ENCODE results near the gene LIMS4.
"Not testable (repeated sequence)": the region's sequence is repeated elsewhere in the genome, so short reads cannot be mapped to it uniquely, and the experiment has no call there.

The LIMS4 gene

DNA sequence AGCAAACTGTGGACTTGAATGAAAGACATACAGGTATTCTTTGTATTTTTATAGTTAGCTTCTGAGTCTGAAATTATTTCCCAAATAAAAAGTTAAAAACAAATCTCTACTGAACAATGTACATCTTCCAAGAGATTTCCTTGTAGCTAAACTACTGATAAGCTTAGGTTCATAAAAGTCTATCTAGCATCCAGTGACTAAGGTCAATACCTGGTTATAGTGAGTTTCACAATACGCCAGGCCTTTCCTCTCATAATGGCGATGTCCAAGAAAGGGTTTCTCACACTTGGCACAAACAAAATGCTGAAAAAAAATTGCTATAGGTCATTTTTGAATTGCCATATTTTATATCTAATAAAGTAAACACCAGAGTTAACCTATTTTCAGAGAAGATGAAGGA, 21.7 kb downstream of the LIMS4 start:
- not testable (repeated sequence) for DNase-seq (ENCODE audit: low read depth)

- not testable (repeated sequence) for DNase-seq (ENCODE audit: low read depth)
Measured at GRCh38 chr2:110449127-110449947, 23.3 kb downstream of the LIMS4 start.

DNA sequence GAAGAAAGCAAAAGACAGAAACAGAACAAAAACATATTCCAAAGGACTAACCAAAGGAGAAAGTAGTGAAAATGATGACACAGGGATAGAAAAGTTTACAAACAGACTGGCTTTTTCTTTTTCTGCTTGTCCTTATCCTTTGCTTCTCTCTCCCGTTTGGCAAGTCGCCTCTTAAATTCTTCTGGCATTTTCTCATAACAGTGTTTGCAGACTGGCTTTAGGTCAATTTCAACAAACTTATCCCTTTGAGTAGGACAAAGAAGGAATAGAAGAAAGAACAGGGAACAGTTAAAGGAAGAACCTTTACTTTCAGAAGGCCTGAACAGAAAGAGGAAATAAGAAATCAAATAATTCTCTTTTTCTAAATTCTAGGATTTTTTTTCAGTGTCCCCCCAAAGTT, 26.0 kb downstream of the LIMS4 start:
- DNase-seq (ENCODE audit: low read depth) = not testable (repeated sequence)

- not testable (repeated sequence) for DNase-seq (ENCODE audit: low read depth)
Measured at GRCh38 chr2:110443305-110444005, 29.2 kb downstream of the LIMS4 start.

GRCh38 chr2:110441905-110442304, 30.7 kb downstream of the LIMS4 start:
- not testable (repeated sequence) for DNase-seq (ENCODE audit: low read depth)

DNA sequence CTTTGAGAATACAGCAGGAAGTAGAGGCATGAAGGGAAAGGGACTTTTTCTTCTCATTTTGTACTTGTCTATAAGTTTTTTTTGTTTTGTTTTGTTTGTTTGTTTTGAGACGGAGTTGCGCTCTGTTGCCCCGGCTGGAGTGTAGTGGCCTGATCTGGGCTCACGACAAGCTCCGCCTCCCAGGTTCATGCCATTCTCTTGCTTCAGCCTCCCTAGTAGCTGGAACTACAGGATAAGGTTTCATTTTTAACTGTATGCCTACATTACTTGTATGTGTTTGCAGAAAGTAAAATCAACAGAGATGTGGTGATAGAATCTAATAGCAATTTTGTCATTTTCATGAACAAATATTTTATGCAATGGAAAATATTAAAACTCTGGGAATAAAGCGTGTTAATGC, 38.1 kb downstream of the LIMS4 start:
- DNase-seq (ENCODE audit: low read depth) = not testable (repeated sequence)

- DNase-seq (ENCODE audit: low read depth) = not testable (repeated sequence)
Measured at GRCh38 chr2:110425725-110426124, 46.9 kb downstream of the LIMS4 start.

GRCh38 chr2:110424421-110424820, 48.2 kb downstream of the LIMS4 start:
- not testable (repeated sequence) for DNase-seq (ENCODE audit: low read depth)

DNA sequence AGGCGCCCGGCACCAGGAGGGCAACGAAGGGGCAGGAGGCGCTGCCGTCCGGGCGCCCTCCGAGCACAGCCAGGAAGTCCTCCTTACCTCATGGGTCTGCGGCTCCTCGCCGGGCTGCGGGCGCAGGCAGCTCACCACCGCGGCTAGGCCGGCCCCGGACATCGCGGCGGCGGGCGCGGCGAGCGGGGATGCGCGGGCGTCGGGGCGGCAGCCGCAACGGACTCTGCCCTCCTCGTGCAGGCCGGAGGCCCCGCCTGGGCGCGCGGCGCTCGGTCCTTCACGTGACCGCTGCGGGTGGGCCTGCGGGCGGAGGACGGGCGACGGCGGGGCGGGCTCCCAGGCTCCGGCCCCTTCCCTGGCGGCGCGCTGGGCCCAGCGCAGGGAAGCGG, 49.0 kb downstream of the LIMS4 start:
- not testable (repeated sequence) for DNase-seq (ENCODE audit: low read depth)

GRCh38 chr2:110422852-110423573, 49.6 kb downstream of the LIMS4 start:
- DNase-seq (ENCODE audit: low read depth) = not testable (repeated sequence)

- not testable (repeated sequence) for DNase-seq (ENCODE audit: low read depth)
Measured at GRCh38 chr2:110420641-110421354, 51.8 kb downstream of the LIMS4 start.

GRCh38 chr2:110407142-110407541, 65.5 kb downstream of the LIMS4 start:
- DNase-seq (ENCODE audit: low read depth) = not testable (repeated sequence)

- not testable (repeated sequence) for DNase-seq (ENCODE audit: low read depth)
Measured at GRCh38 chr2:110404988-110405387, 67.6 kb downstream of the LIMS4 start.

DNA sequence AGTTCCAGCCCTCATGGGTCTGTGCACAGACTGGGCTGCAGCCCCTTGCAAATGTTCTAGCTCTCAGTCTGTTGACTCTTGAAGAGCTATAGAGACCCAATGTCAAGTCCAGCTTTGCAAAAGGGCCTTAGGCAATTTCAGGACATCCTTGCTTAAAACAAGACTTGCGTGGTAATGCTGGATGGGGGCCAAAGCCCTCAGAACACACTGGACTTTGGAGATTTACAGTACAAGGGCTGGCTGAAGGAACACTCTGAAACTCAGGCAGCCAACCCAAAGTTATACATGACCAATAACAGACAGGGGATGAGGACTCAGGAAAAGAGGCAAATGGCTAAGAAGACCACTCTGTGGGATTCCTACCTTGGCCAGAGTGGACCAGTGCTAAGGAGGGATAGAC, 68.4 kb downstream of the LIMS4 start:
- DNase-seq (ENCODE audit: low read depth) = not testable (repeated sequence)

- DNase-seq (ENCODE audit: low read depth) = not testable (repeated sequence)
Measured at GRCh38 chr2:110401001-110401618, 71.5 kb downstream of the LIMS4 start.

- not testable (repeated sequence) for DNase-seq (ENCODE audit: low read depth)
Measured at GRCh38 chr2:110399378-110399777, 73.2 kb downstream of the LIMS4 start.

- DNase-seq (ENCODE audit: low read depth) = not testable (repeated sequence)
Measured at GRCh38 chr2:110395990-110396389, 76.6 kb downstream of the LIMS4 start.

Measured in amniotic epithelial cell (primary cell).